ENCODE data around the gene TBC1D4.
"Not testable (repeated sequence)": the region's sequence is repeated elsewhere in the genome, so short reads cannot be mapped to it uniquely, and the experiment has no call there.

Gene TBC1D4

GRCh38 chr13:75360170-75360569 is 121.8 kb downstream of the TBC1D4 start:
- no peak for DNase-seq (ENCODE audit: low read depth in 2 of 2)

GRCh38 chr13:75359266-75359665 is 122.7 kb downstream of the TBC1D4 start:
- DNase-seq (ENCODE audit: low read depth in 2 of 2), result no peak

- DNase-seq (ENCODE audit: low read depth in 2 of 2), result peak in 1 of 2 donors; percentile 26
Measured at GRCh38 chr13:75357576-75358289, 124.2 kb downstream of the TBC1D4 start.

- DNase-seq (ENCODE audit: low read depth in 2 of 2), result no peak
Measured at GRCh38 chr13:75356421-75356820, 125.5 kb downstream of the TBC1D4 start.

GRCh38 chr13:75355609-75356008 is 126.4 kb downstream of the TBC1D4 start:
- DNase-seq (ENCODE audit: low read depth in 2 of 2), result no peak

- DNase-seq (ENCODE audit: low read depth in 2 of 2), result no peak
Measured at GRCh38 chr13:75353781-75354193, 128.2 kb downstream of the TBC1D4 start.

GRCh38 chr13:75352641-75353327 is 129.2 kb downstream of the TBC1D4 start:
- no peak for DNase-seq (ENCODE audit: low read depth in 2 of 2)

- not testable (repeated sequence) for DNase-seq (ENCODE audit: low read depth in 2 of 2)
Measured at GRCh38 chr13:75351538-75351937, 130.4 kb downstream of the TBC1D4 start.

GRCh38 chr13:75347925-75348324 is 134.0 kb downstream of the TBC1D4 start:
- DNase-seq (ENCODE audit: low read depth in 2 of 2), result no peak

GRCh38 chr13:75347457-75347856 is 134.5 kb downstream of the TBC1D4 start:
- DNase-seq (ENCODE audit: low read depth in 2 of 2), result no peak

- no peak for DNase-seq (ENCODE audit: low read depth in 2 of 2)
Measured at GRCh38 chr13:75345193-75345592, 136.8 kb downstream of the TBC1D4 start.

GRCh38 chr13:75341028-75341427 is 140.9 kb downstream of the TBC1D4 start:
- no peak for DNase-seq (ENCODE audit: low read depth in 2 of 2)

- DNase-seq (ENCODE audit: low read depth in 2 of 2), result no peak
Measured at GRCh38 chr13:75339635-75340374, 142.2 kb downstream of the TBC1D4 start.

- no peak for DNase-seq (ENCODE audit: low read depth in 2 of 2)
Measured at GRCh38 chr13:75334634-75335447, 147.1 kb downstream of the TBC1D4 start.

- DNase-seq (ENCODE audit: low read depth in 2 of 2), result no peak
Measured at GRCh38 chr13:75333103-75333502, 148.9 kb downstream of the TBC1D4 start.

- DNase-seq (ENCODE audit: low read depth in 2 of 2), result no peak
Measured at GRCh38 chr13:75331792-75332349, 150.1 kb downstream of the TBC1D4 start.

GRCh38 chr13:75330770-75331169 is 151.2 kb downstream of the TBC1D4 start:
- no peak for DNase-seq (ENCODE audit: low read depth in 2 of 2)

GRCh38 chr13:75329723-75330122 is 152.2 kb downstream of the TBC1D4 start:
- no peak for DNase-seq (ENCODE audit: low read depth in 2 of 2)

GRCh38 chr13:75329097-75329496 is 152.9 kb downstream of the TBC1D4 start:
- no peak for DNase-seq (ENCODE audit: low read depth in 2 of 2)

GRCh38 chr13:75327135-75327510 is 154.8 kb downstream of the TBC1D4 start:
- no peak for DNase-seq (ENCODE audit: low read depth in 2 of 2)

Measured in stimulated activated CD8-positive, alpha-beta memory T cell treated with anti-CD3 and anti-CD28 coated beads, Interleukin-15, amount 100 ng/mL, for 4 hours (primary cell).